D721Med (cell line): ENCODE data around the gene TRRAP.

ENCODE experiments used
- DNase-seq: peaks from one replicate; pipeline ENCODE4 v3.0.0; 2011; ENCODE audit warnings: low spot score; ENCODE audit not compliant: insufficient read length
- FAIRE-seq: peaks from 2 replicates; lab custom pipeline; 2011; peaks lifted over from hg19 to GRCh38; lab: Jason Lieb, UNC
- CTCF ChIP-seq: IDR thresholded peaks from 2 replicates; pipeline ENCODE4 v1.5.1; 2012; ENCODE audit warnings: mild to moderate bottlenecking, control low read depth; ENCODE audit not compliant: insufficient read depth; ENCODE audit errors: missing control alignments

The TRRAP gene

GRCh38 chr7:98879979-98880315 is 1.6 kb downstream of the TRRAP start:
- DNase-seq = no peak
- TF ChIP-seq CTCF = no peak
- FAIRE-seq = no peak

- DNase-seq = no peak
- no peak for TF ChIP-seq CTCF
- FAIRE-seq = no peak
These were observed 2.2 kb downstream of the TRRAP start for GRCh38 chr7:98880485-98880884.

DNA sequence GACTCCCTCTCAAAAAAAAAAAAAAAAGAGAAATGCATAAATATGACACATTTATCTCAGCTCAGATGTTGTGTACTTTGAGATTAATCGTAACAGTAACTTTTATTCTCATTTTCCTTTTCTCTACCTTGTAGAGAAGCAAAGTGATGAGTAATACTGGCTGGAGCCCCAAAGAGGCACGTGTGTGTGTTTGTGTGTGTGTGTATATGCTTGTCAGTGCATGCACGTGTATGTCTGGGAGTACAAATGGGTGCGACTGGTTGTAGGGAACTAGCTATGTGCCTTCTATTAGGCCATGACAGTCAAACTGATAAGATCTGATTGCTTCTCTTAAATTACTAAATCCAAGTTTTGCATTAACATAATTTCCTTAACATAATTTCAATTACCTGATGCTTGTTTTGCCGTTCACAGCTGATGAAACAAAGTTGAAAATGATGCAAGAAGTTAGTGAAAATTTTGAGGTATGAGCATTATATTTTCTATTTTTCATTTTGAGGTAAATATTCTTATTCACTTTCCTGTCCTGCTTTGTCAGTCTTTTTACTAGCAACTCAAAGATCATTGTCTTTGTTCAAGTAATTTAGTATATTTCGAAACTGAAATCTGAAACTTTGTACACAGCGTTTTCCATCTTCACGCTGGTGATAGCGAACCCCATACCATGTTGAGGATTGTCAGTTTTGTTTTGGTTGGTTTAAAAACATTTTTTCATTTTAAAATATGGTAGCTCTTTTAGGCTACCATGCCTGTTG is 3.4 kb downstream of the TRRAP start:
- no peak for TF ChIP-seq CTCF
- no peak for DNase-seq
- FAIRE-seq = no peak

DNA sequence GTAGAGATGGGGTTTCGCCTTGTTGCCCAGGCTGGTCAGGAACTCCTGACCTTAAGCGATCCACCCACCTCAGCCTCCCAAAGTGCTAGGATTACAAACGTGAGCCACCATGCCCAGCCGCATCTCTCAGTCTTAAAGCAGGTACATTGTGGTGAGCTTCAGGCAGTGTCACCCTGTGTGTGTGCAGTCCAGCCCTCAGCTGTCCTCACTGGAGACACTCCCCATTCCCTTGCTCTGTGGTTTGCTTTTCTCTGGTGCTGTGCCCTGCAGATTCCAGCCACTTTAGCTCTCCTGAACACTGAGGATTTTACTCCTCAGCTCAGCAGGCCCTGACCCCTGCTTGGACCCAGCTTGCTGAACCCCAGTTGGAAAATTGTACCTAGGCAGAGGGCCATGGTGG is 6.1 kb downstream of the TRRAP start:
- DNase-seq (no peak), FAIRE-seq (no peak)
- TF ChIP-seq CTCF = no peak

DNA sequence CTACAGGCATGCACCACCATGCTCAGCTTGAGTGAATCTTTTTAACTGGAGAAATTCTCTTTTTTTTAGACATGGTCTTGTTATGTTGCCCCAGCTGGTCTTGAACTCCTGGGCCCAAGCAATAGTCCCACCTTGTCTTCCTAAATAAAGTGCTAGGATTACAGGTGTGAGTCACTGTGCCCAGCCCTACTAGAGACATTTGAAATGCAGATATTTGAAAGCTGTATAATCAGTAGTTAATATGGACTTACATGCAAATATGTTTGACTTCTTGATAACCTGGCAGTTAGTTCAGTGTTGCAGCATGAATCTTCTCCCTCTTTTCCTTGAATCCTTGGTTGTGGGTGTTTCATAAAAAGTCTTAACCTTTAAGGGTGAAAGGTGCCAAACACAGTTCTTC is 8.7 kb downstream of the TRRAP start:
- no peak for FAIRE-seq
- TF ChIP-seq CTCF = no peak
- DNase-seq = no peak

DNA sequence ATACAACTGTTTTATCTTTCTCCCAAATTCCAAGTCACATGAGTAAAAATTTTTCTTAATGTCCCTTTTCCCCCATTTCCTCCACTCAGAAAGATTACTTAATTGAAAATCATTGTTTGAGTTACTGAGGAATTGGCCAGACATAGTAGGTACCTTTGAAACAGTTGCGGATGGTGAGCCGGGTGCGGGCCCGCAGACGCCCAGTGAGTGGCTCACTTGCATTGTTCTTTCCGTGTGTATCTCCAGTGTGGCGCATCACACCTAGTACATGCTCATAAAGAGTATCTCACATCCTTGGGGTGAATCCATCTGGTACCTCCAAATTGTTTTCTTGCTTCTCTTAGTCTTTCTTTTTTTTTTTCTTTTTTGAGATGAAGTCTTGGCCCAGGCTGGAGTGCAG is 14.3 kb downstream of the TRRAP start:
- no peak for FAIRE-seq
- TF ChIP-seq CTCF = no peak
- no peak for DNase-seq

GRCh38 chr7:98899816-98900215 is 21.5 kb downstream of the TRRAP start:
- FAIRE-seq = no peak
- DNase-seq = no peak
- no peak for TF ChIP-seq CTCF
